Body of pancreas (tissue), 4 donors: Measurements from ENCODE around the gene XRN2.

ENCODE experiments used
- CTCF ChIP-seq, 7 experiments: fragments of 450-650 bp in 4 of 7; fragments of 200-600 bp in 3 of 7; sonication (generic) in 3 of 7; IDR thresholded peaks; one replicate each; pipeline ENCODE4 v1.5.1; 2016 to 2019; ENCODE audit warnings: antibody characterized with exemption in 7 of 7
- POLR2A ChIP-seq, 3 donors: fragments of 450-650 bp; IDR thresholded peaks; one replicate each; pipeline ENCODE4 v1.6.1; 2016; ENCODE audit warnings: antibody characterized with exemption in 3 of 3, mild to moderate bottlenecking in 2 of 3

GRCh38 chr20:21303061-21303871, at the start of gene XRN2:
- TF ChIP-seq POLR2A (IDR thresholded peaks at IDR 0.05) (peak; percentile 81 to 91 (median 91)), CTCF (IDR thresholded peaks at IDR 0.05) (peak in 1 of 7 experiments; percentile 33)
